Erythroblast (primary cell): Measurements from ENCODE around the gene MGLL.

Experiments
- GATA1 ChIP-seq: IDR thresholded peaks from 2 replicates; pipeline ENCODE4 v1.6.1; 2011; ENCODE audit warnings: low read depth, mild to moderate bottlenecking, control low read depth, low read length, moderate library complexity
- POLR2A ChIP-seq: IDR thresholded peaks from 2 replicates; pipeline ENCODE4 v1.6.1; 2011; ENCODE audit warnings: mild to moderate bottlenecking, low read length

DNA sequence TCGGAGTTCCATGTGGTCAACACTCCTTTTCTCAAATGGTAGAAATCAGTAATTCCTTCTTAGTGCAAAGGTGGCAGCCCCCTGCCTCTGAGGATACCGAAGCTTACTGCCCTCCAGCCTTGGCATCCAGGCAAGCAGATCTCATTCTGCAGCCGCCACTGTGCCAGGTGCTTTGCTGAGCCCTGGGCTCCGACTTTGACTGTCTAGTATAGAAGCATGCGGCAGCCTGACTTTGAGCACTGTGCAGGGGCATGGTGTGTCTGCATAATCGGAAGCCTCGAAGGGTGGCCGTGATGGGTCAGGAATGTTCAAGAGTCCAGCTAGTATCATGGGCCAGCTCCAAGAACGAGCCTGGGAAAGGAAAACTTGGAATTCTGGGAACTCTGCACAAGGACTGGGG is 109.9 kb downstream of the MGLL start:
- no peak for TF ChIP-seq POLR2A
- no peak for TF ChIP-seq GATA1
